NCI-H2081 (cell line): Measurements from ENCODE around the gene AHSP.
A peak's percentile ranks its signal among the peaks of the same experiment; 100 is the strongest.
"Not testable (repeated sequence)": the region's sequence is repeated elsewhere in the genome, so short reads cannot be mapped to it uniquely, and the experiment has no call there.

Source experiments
- DNase-seq, 2 experiments: peaks; one replicate each; lab custom pipeline; 2025; lab: John Stamatoyannopoulos, UW

The AHSP gene

GRCh38 chr16:31527734-31528274, at the start of gene AHSP:
Gene AHSP, plus strand, starts transcription at chr16:31527900. Its CDS starts 240 bp downstream, at chr16:31528140.
- no peak for DNase-seq

GRCh38 chr16:31478956-31479355, 48.7 kb upstream of the AHSP start:
- no peak for DNase-seq

DNA sequence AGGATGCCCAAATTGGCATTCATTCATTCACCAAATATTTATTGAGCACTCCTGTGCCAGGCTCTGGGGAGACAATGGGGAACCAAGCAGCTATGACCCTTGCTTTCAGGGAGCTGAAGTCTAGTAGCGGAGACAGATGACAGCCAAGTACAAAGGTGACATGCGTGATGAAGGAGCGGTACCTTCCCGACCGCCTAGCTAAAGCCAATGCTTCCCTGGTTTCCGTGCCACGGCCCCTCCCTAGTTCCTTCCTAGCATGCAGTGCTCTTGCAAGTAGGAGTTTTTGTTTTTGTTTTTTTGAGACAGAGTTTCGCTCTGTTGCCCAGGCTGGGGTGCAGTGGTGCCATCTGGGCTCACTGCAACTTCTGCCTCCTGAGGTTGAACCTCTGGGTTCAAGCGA, 47.9 kb upstream of the AHSP start:
- DNase-seq = no peak

- DNase-seq = no peak
Observed at GRCh38 chr16:31480851-31481536, 46.7 kb upstream of the AHSP start.

GRCh38 chr16:31483081-31483480, 44.6 kb upstream of the AHSP start, which contains the start of gene SLC5A2:
Gene SLC5A2, plus strand, starts transcription at chr16:31483123. Its CDS starts 14 bp downstream, at chr16:31483137.
- DNase-seq = no peak

GRCh38 chr16:31484048-31484447, 43.7 kb upstream of the AHSP start:
- DNase-seq = not testable (repeated sequence)

DNA sequence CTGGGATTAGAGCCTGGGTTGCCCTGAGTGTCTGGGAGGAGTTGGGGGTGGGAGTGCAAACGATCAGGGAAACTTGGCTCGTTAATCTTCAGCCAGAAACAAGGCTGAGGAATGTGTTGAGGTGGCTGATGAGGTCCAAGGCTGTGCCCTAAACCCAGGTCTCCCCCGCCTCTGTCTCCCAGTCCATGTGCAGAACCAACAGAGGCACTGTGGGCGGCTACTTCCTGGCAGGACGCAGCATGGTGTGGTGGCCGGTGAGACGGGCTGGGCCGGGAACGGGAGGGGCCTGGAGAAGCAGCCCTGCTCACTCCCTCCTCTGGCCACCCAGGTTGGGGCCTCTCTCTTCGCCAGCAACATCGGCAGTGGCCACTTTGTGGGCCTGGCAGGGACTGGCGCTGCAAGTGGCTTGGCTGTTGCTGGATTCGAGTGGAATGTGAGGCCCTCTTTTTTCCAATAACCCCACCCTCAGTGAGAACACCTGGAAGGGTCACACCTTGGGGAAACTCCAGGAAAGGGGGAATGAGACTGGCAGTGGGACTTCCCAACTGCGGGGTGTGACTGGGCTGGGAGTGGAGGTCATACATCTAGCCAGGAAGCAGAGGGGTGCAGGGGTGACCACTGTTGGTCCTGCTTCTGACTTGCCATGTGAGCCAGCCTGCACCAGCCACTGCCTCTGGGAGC, 43.1 kb upstream of the AHSP start:
- no peak for DNase-seq

DNA sequence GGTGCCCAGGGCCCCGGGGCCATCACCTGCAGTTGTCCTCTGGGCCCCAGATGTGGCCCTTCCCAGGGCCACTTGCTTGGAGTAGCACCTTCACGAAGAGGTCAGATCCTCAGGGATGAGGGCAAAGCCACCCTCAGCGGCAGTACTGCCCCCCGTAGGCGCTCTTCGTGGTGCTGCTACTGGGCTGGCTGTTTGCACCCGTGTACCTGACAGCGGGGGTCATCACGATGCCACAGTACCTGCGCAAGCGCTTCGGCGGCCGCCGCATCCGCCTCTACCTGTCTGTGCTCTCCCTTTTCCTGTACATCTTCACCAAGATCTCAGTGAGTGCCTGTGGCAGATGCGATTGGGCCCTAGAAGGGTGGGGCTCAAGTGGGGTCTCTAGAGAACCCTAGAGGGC, 42.1 kb upstream of the AHSP start:
- no peak for DNase-seq

- DNase-seq = no peak
Observed at GRCh38 chr16:31486045-31486444, 41.7 kb upstream of the AHSP start.

GRCh38 chr16:31487071-31487719, 40.5 kb upstream of the AHSP start:
- no peak for DNase-seq

DNA sequence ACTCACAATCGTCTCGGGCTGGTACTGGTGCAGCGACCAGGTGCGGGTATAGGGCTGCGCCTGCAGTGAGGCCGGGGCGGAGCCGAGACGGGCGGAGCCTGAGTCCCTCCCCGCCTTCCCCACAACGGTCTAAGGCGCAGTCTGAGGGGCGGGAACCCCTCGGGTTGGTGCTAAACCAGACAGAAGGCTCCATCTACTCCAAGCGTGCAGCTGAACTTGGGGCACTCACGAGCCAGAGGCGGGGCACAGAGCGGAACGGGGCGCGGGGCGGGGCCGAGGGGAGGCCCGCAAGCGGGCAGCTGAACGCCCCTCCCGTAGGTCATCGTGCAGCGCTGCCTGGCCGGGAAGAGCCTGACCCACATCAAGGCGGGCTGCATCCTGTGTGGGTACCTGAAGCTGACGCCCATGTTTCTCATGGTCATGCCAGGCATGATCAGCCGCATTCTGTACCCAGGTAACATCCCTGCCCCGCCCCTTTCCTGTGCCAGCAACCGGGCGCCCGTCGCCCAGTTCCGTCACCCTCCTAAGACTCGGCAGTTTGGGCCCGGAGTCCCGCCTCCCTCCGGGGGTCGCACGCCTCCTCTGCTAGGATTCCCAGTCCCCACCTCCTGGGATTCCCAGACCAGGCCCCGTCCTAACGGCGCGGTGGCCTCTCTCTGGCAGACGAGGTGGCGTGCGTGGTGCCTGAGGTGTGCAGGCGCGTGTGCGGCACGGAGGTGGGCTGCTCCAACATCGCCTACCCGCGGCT, 39.8 kb upstream of the AHSP start:
- DNase-seq = peak; percentile 16 to 32

GRCh38 chr16:31488468-31489297, 39.0 kb upstream of the AHSP start:
- no peak for DNase-seq

- DNase-seq = no peak
Observed at GRCh38 chr16:31489298-31489564, 38.5 kb upstream of the AHSP start.

DNA sequence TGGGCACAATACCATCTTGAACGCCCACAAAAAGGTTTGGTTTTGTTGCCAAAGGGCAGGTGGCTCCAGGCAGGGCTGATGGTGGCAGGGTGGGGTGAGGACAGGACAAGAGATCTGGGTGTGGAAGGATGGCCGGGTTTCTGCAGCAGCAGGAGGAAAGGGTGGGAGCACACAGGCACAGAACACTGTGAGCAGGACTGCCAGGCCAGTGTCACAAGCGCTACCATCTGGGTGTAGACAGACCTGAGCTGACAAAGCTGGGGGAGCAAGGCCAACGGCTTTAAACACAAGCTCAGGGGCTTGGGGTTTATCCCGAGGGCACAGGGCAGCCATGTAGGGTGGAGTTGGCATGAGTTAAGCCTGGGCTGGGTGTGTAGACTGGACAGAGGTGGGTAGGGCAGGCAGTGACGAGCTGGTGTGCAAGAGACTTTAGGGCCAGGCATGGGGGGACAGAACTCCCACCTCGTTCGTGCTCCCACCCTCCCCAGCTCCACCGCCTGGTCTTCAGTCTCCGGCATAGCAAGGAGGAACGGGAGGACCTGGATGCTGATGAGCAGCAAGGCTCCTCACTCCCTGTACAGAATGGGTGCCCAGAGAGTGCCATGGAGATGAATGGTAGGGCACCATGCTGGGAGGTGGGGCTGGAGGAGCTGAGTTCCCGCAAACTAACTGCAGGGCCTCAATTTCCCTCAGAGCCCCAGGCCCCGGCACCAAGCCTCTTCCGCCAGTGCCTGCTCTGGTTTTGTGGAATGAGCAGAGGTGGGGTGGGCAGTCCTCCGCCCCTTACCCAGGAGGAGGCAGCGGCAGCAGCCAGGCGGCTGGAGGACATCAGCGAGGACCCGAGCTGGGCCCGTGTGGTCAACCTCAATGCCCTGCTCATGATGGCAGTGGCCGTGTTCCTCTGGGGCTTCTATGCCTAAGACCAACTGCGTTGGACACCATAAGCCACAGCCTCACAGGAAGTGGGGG, 37.8 kb upstream of the AHSP start:
- DNase-seq = no peak

GRCh38 chr16:31491778-31492418, 35.8 kb upstream of the AHSP start:
- no peak for DNase-seq

DNA sequence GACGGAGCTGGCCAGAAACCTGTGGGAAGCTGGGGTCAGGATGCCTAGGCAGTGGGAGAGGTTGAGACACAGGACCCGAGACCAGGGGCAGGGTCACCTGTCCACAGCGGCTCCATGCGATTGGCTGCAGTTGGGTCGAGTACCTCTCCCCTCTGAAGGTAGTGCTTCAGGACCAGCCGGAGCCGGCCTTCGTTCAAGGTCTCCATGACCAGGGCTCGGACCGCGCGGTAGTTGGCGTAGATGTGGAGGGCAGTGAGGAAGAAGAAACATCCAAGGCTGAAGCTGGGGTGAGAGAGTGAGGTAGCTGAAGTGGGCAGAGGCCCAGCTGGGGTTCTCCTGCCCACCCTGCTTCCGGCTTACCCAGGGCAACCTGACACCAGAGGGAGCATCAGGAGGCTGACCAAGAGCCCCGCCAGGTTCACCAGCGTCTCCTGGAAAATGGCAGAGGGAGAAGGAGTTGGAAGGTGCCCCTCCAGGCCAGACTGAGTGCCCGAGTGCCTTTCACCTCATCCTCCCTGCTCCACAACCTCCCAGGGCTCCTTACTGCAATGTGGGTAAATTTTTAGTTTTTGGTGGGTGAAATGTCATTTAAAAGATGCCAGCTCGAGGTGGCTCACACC, 34.1 kb upstream of the AHSP start:
- DNase-seq = no peak

- no peak for DNase-seq
Observed at GRCh38 chr16:31496670-31497069, 31.0 kb upstream of the AHSP start.

- no peak for DNase-seq
Observed at GRCh38 chr16:31498493-31498892, 29.2 kb upstream of the AHSP start.

- no peak for DNase-seq
Observed at GRCh38 chr16:31499928-31500327, 27.8 kb upstream of the AHSP start.
